Activated naive CD8-positive, alpha-beta T cell (primary cell): ENCODE measurements around the gene SUGT1.
"Not testable (repeated sequence)": the region's sequence is repeated elsewhere in the genome, so short reads cannot be mapped to it uniquely, and the experiment has no call there.

Source experiments
- H3K27ac Mint-ChIP-seq: one replicate; pipeline ENCODE4 v1.8.0; 2021; ENCODE audit warnings: mixed read lengths
- H3K27me3 Mint-ChIP-seq: one replicate; pipeline ENCODE4 v1.8.0; 2021; ENCODE audit warnings: mixed read lengths
- H3K36me3 Mint-ChIP-seq: one replicate; pipeline ENCODE4 v1.8.0; 2021; ENCODE audit warnings: mixed read lengths
- H3K4me1 Mint-ChIP-seq: one replicate; pipeline ENCODE4 v1.8.0; 2021; ENCODE audit warnings: low read depth, mixed read lengths
- H3K4me3 Mint-ChIP-seq: one replicate; pipeline ENCODE4 v1.8.0; 2021; ENCODE audit warnings: mild to moderate bottlenecking, mixed read lengths
- H3K9me3 Mint-ChIP-seq: one replicate; pipeline ENCODE4 v1.8.0; 2021; ENCODE audit warnings: low read depth, mixed read lengths

SUGT1 gene

DNA sequence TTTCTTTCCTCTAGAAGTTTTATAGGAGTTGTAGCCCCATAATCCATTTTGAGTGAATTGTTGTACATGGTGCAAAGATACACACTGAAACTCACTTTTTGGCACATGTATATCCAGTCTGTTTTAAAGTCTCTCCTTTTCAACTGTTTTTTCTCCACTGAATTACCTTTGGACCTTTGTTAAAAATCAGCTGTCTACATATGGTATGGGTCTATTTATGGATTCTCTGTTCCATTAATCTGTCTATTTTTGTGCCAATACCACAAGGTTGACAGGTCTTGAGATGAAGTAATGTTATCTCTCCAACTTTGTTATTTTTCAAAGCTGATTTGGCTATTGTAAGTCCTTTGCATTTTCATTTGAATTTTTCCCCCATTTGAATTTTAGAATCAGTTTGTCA lies 5.7 kb upstream of the SUGT1 start:
- H3K9me3 Mint-ChIP-seq: no peaks in the 10 kb centered on the region
- H3K4me3 Mint-ChIP-seq: no peak overlapping the region
- no peaks in the 10 kb centered on the region for H3K27me3 Mint-ChIP-seq
- peaks cover 11% of the 10 kb centered on the region for H3K4me1 Mint-ChIP-seq
- H3K36me3 Mint-ChIP-seq: peaks cover 12% of the 10 kb centered on the region
- H3K27ac Mint-ChIP-seq: no peak overlapping the region

DNA sequence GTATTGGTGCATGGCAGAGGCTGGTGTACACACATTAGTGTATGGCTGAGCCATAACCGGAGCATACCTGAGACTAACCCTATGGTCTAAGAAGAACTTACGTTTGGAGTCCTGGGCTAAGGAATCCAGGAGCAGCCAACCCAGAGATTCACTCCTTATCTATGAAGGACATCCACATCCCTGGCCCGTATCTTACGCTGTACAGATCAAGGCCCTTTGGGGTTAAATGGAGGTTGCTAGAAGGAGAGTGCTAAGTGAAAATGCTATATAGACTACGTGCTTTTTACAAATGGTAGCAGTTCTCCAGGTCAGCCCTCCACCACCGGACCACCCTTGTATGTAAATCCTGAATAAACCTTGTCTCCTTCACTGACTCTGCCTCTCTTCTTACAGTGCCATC lies 1.9 kb upstream of the SUGT1 start:
- Mint-ChIP-seq H3K4me1 (peaks cover 11% of the 10 kb centered on the region), H3K4me3 (no peak overlapping the region), H3K27ac (no peak overlapping the region), H3K27me3 (no peaks in the 10 kb centered on the region), H3K9me3 (no peaks in the 10 kb centered on the region), H3K36me3 (peaks cover 11% of the 10 kb centered on the region)

DNA sequence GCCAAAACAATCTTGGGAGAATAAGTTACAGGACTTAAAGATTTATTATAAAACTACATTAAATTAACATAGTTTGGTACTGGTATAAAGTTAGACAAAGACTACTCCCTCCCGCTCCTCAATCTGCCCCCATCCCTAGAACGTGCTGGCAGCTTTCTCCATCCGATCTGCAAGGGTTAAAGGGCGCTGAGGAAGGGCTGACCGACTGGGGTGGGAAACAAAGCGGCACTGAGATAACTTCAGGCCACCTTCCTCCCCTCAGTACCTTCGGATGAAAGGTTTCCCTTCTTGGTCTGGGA lies 790 bp upstream of the SUGT1 start:
- Mint-ChIP-seq H3K27me3 (no peaks in the 10 kb centered on the region), H3K4me3 (no peak overlapping the region), H3K9me3 (no peaks in the 10 kb centered on the region), H3K36me3 (peaks cover 11% of the 10 kb centered on the region), H3K27ac (no peak overlapping the region), H3K4me1 (peaks cover 11% of the 10 kb centered on the region)

DNA sequence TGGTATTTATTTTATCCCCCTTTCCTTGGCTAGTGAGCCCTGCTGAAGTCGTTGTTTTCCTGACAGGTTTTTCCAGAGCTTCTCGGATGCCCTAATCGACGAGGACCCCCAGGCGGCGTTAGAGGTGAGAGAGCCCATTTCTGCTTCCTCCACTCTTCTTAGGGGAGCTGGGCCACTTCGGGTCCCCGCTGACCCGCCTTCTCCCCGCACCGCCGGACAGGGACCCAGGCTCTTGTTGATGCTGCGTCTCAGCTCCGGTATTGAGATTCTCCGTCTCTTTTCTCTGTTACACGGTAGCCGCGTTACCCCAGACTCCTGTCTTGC lies 306 bp downstream of the SUGT1 start:
- no peaks in the 10 kb centered on the region for H3K9me3 Mint-ChIP-seq
- H3K27ac Mint-ChIP-seq: no peak overlapping the region
- H3K4me1 Mint-ChIP-seq: peaks cover 11% of the 10 kb centered on the region
- H3K27me3 Mint-ChIP-seq: no peaks in the 10 kb centered on the region
- no peak overlapping the region for H3K4me3 Mint-ChIP-seq
- H3K36me3 Mint-ChIP-seq: peaks cover 11% of the 10 kb centered on the region

DNA sequence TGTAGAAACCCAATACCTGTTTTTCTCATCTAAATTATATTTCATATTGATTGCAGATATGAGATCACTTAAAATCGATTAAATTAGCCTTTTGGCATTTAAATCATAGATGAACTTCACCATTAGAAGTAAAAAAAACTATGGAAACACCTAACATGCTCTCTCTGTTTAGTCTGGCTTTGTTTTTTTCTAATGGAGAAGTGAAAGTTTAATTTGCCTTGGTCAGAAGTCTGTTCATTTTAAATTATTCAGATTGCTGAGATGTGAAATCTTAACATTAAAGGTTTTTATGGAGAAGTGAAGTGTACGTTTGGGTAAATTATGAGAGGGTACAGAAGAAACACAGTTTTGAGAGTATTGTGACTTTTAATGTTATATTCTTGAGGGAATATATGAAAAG lies 6.7 kb downstream of the SUGT1 start:
- H3K9me3 Mint-ChIP-seq: no peaks in the 10 kb centered on the region
- H3K27me3 Mint-ChIP-seq: no peaks in the 10 kb centered on the region
- no peak overlapping the region for H3K27ac Mint-ChIP-seq
- peaks cover 9% of the 10 kb centered on the region for H3K36me3 Mint-ChIP-seq
- no peak overlapping the region for H3K4me3 Mint-ChIP-seq
- H3K4me1 Mint-ChIP-seq: no peaks in the 10 kb centered on the region

DNA sequence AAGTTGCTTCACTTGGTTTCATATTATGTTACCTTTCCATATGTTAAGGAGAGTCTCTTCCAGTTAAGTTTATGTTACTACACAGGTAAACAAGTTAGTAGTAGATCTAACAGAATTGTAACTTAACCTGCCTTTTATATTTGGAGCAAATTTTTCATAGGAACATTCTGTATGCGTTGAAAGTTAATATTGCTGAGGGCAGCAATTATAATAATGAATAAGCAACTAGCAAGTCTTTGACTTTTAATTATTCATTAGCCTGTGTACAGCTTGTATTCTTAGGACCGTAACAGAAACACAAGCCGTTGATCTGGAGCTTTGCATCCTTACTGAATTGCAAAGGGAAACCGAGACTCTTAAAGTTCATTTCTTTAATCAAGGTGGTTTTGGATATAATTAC lies 11.6 kb downstream of the SUGT1 start:
- Mint-ChIP-seq H3K36me3 (peaks cover 11% of the 10 kb centered on the region), H3K9me3 (no peaks in the 10 kb centered on the region)

DNA sequence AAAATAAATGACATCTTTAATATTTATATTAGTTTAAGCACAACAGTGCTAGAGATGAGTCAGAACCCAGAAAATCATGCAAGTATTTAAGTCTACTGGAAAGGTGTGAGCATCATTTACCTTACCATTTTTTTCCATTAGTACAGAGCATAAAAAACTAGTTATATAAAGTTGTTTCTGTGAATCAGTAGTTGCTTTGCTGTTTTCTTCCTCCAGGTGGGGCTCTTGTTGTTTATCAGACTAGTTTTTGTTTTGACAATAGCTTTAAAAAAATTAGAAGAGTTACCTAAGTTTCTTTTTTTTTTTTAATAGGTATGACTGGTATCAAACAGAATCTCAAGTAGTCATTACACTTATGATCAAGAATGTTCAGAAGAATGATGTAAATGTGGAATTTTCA lies 12.7 kb downstream of the SUGT1 start:
- Mint-ChIP-seq H3K4me1 (peaks cover 7% of the 10 kb centered on the region), H3K9me3 (no peaks in the 10 kb centered on the region), H3K27ac (peak overlapping the region; percentile 41), H3K27me3 (no peaks in the 10 kb centered on the region), H3K4me3 (no peak overlapping the region), H3K36me3 (peaks cover 9% of the 10 kb centered on the region)

More for the DNA sequence above, 11.6 kb downstream of the SUGT1 start:
- peak overlapping the region; percentile 16 for H3K27ac Mint-ChIP-seq
- no peak overlapping the region for H3K4me3 Mint-ChIP-seq
- no peaks in the 10 kb centered on the region for H3K27me3 Mint-ChIP-seq
- H3K4me1 Mint-ChIP-seq: peaks cover 7% of the 10 kb centered on the region

DNA sequence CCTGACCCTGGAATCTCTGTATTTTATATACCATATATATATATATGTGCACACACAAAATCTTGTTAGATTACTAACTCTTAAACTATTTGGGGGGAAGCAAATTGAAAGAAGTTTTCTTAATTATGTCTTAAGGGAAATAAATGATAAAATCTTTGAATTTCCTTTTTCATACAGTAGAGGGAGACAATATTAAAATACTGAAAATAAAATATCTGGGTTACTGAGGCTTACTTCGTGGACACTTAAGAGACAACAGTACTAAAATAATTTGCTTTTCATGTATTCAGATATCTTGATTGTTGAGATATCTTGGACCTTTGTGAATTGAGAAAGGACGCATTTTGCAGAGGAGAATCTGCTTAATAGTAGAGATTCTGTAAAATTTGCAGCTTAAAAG lies 17.0 kb downstream of the SUGT1 start:
- H3K27ac Mint-ChIP-seq: no peak overlapping the region
- H3K4me3 Mint-ChIP-seq: no peak overlapping the region
- H3K27me3 Mint-ChIP-seq: no peaks in the 10 kb centered on the region
- H3K4me1 Mint-ChIP-seq: peaks cover 8% of the 10 kb centered on the region
- H3K9me3 Mint-ChIP-seq: no peaks in the 10 kb centered on the region
- peaks cover 4% of the 10 kb centered on the region for H3K36me3 Mint-ChIP-seq

DNA sequence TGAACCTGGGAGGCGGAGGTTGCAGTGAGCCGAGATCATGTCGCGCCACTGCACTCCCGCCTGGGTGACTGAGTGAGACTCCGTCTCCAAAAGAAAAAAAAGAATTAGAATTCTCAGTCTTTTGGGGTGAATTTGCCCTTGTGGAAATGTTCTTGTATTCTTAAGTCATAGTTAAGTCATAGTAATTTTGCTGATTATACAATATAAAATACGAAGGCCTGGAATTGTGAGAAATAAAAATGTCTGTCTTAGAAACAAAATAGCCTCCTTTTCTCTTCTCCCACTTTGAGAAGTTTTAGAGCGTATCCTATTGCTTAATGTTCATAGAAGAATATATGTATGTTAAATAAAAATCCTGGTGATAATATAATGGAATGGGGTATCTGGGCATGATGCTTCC lies 18.1 kb downstream of the SUGT1 start:
- Mint-ChIP-seq H3K36me3 (peaks cover 4% of the 10 kb centered on the region), H3K4me1 (peaks cover 10% of the 10 kb centered on the region), H3K27me3 (no peaks in the 10 kb centered on the region), H3K27ac (no peak overlapping the region), H3K9me3 (no peaks in the 10 kb centered on the region), H3K4me3 (no peak overlapping the region)

DNA sequence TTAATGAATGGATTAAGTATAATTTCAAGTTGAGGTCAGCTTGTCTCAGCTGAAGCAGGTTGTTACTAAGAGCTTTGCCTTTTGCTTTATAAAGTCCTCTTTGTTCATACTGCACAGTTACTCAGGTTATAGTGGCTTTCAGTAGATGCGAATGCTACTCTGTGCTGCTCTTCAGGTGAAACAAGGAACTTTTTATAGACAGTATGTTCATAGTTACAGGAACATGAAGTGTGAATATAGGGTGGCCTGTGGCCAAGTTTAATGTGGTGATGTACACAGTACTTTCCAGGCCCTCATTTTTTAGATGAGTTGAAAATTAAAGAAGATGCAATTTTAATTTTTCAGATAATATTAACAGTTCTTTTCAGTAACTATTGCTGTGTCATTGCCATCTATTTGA lies 20.8 kb downstream of the SUGT1 start:
- no peak overlapping the region for H3K27ac Mint-ChIP-seq
- no peak overlapping the region for H3K4me3 Mint-ChIP-seq
- H3K27me3 Mint-ChIP-seq: no peaks in the 10 kb centered on the region
- peaks cover 13% of the 10 kb centered on the region for H3K4me1 Mint-ChIP-seq
- no peaks in the 10 kb centered on the region for H3K9me3 Mint-ChIP-seq
- H3K36me3 Mint-ChIP-seq: no peaks in the 10 kb centered on the region

DNA sequence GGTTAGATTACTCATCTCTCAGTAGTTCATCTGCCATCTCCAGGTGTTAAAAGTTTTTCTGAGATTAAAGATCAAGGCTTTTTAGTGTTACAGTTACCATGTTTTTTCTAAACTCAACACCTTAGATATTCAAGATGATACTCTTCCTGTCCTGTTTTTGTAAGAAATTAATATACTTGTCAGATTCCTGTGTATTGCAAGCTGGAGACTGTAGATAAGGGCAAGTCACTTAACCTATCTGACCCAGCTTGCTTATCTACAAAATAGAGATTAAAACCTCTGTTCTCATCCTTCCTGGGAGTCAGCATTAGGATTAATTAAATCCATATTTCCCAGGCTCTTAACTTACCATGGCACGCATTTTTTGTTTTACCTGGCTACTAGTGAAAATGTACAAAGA lies 25.2 kb downstream of the SUGT1 start:
- peaks cover 9% of the 10 kb centered on the region for H3K4me1 Mint-ChIP-seq
- H3K27ac Mint-ChIP-seq: no peak overlapping the region
- no peaks in the 10 kb centered on the region for H3K27me3 Mint-ChIP-seq
- no peaks in the 10 kb centered on the region for H3K9me3 Mint-ChIP-seq
- H3K4me3 Mint-ChIP-seq: no peak overlapping the region
- H3K36me3 Mint-ChIP-seq: peaks cover 8% of the 10 kb centered on the region

DNA sequence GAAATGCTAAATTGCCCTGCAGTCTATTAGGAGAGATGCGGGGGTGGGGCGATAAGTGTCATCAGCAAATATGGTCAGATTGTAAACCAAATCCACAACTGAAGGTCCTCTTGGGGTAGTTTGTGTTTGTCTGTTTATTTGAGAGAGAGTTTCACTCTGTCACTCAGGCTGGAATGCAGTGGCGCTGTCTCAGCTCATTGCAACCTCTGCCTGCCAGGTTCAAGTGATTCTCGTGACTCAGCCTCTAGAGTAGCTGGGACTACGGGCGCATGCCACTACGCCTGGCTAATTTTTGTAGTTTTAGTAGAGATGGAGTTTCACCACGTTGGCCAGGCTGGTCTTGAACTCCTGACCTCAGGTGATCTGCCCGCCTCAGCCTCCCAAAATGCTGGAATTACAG lies 33.2 kb downstream of the SUGT1 start:
- H3K27ac Mint-ChIP-seq, H3K9me3 Mint-ChIP-seq, H3K4me3 Mint-ChIP-seq, H3K27me3 Mint-ChIP-seq, H3K4me1 Mint-ChIP-seq: not testable (repeated sequence)
- peaks cover 22% of the 10 kb centered on the region for H3K36me3 Mint-ChIP-seq

DNA sequence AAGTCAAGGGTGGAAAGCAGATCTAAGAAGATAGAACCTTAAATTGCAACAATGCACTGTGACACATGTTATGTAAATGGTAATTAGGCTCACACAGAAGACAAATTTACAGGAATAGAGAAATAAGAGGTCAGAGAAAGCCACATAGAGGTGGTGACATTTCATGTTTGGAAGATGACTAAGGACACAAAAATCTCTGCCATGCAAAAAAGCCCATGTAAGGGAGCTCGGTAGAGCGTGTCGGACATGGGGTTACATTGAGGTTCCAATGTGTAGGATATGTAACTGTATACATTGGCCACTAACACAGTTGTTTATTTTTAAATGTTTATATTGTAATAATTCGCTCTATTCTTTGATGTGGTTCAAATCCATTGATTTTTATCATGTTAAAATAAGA lies 33.7 kb downstream of the SUGT1 start:
- no peak overlapping the region for H3K27ac Mint-ChIP-seq
- no peak overlapping the region for H3K4me3 Mint-ChIP-seq
- H3K36me3 Mint-ChIP-seq: peaks cover 24% of the 10 kb centered on the region
- peaks cover 4% of the 10 kb centered on the region for H3K4me1 Mint-ChIP-seq
- no peaks in the 10 kb centered on the region for H3K9me3 Mint-ChIP-seq
- H3K27me3 Mint-ChIP-seq: no peaks in the 10 kb centered on the region

DNA sequence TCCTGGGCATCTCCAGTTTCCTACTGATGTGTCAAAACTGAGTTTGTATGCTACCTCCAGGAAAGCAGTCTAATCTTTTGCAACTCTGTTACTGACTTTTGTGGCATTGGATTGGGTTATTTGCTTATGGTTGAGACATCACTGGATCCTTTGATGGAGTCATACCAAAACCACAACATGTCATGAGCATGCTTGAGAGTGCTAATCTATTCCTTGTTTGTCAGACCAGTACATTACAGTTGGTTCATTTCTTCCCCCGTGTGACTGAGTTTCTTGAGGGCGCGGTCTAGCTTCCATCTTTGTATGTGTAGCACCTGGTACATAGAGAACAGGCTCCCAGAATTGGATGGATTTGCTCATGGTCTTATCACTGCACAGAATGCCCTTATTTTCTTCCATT lies 43.2 kb downstream of the SUGT1 start:
- peaks cover 11% of the 10 kb centered on the region for H3K4me1 Mint-ChIP-seq
- H3K36me3 Mint-ChIP-seq: peaks cover 10% of the 10 kb centered on the region
- no peaks in the 10 kb centered on the region for H3K9me3 Mint-ChIP-seq
- H3K27ac Mint-ChIP-seq: no peak overlapping the region
- no peak overlapping the region for H3K4me3 Mint-ChIP-seq
- H3K27me3 Mint-ChIP-seq: no peaks in the 10 kb centered on the region

DNA sequence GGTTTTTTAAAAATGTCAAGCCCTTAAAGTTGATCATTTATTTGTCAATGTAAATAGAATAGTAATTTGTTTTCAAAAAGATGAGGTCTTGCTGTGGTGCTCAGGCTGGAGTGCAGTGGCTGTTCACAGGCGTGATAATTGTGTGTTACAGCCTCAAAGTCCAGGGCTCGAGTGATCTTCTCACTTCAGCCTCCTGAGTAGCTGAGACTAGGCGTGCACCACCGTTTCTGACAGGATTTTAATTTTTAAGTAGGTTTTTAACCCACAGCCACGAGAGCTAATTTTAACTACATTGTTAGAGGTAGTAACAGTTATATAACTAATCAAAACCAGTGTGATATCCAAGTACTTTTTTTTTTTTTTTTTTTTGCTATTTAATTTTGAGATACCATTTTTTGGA lies 43.9 kb downstream of the SUGT1 start:
- Mint-ChIP-seq H3K36me3 (peaks cover 8% of the 10 kb centered on the region), H3K9me3 (no peaks in the 10 kb centered on the region), H3K27me3 (no peaks in the 10 kb centered on the region), H3K4me3 (no peak overlapping the region), H3K4me1 (peaks cover 7% of the 10 kb centered on the region), H3K27ac (no peak overlapping the region)

DNA sequence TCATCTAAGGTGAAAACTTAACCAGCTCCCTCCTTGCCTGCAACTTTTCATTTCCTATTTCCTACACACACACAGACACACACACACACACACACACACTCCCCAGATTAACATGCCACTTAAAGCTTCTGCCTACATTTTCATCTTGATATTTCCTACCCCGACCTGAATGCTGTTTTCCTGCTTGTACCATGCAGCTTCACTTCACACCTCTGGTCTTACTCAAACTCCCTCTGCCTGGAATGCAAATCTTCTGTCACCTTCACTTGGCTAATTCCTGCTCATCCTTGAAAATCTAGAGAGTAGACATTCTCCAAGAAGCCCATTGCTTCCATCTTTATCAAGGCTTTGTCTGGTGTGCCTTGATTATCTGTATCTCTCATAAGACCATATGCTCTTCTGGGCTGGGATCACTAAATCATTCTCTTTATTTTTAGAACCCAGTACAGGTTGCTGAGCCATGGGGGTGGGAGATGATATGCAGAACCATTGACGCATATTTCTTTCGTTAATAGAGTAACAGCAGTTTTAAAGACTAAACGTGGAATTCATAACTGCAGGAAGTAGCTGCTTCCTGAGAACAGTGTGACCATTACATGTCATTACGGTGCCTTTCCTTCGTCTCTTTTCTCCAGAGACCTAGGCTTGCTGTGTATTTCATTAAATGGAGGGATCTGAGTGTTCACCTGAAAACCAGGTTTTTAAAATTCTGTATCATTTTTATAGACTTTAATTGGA lies 49.3 kb downstream of the SUGT1 start:
- H3K27me3 Mint-ChIP-seq: no peaks in the 10 kb centered on the region
- H3K36me3 Mint-ChIP-seq: no peaks in the 10 kb centered on the region
- H3K4me3 Mint-ChIP-seq: no peak overlapping the region
- no peaks in the 10 kb centered on the region for H3K4me1 Mint-ChIP-seq
- H3K27ac Mint-ChIP-seq: no peak overlapping the region
- H3K9me3 Mint-ChIP-seq: no peaks in the 10 kb centered on the region
